PC-3 (cell line): ENCODE data around the gene DYNLT3. TPM values are rescaled to one million over a fixed set of nuclear protein-coding genes. Genes with fewer than 3 reads are reported as not detected.
A peak's percentile ranks its signal among the peaks of the same experiment; 100 is the strongest.

ENCODE experiments used
- ATAC-seq: fragments of 200-7000 bp; cut with Tn5 transposase; 2 replicates; pipeline ENCODE4 v1.9.1; 2020; ENCODE audit warnings: mild to moderate bottlenecking, moderate library complexity
- BruUV-seq: library from RNA; stranded (reverse); fragments of 400-500 nt; replicated peaks from 2 replicates; lab custom pipeline; 2021; lab: Mats Ljungman, UMichigan
- CTCF ChIA-PET: fragments of 300-600 bp; sonication (Branson Sonifier 250); formaldehyde crosslinking; loops from one replicate; lab custom pipeline; 2022; ENCODE audit warnings: antibody characterized with exemption; lab: Charles Lee
- POLR2A ChIA-PET: fragments of 300-600 bp; sonication (Branson Sonifier 250); formaldehyde crosslinking; loops from one replicate; lab custom pipeline; 2022; ENCODE audit warnings: antibody characterized with exemption; ENCODE audit not compliant: unreplicated experiment; lab: Charles Lee
- DNase-seq: peaks from one replicate; pipeline ENCODE4 v3.0.0-alpha.2; 2015
- H2AFZ ChIP-seq: fragments of 300-600 bp; sonication (generic); 2 replicates; pipeline ENCODE4 v1.6.0; 2016; ENCODE audit warnings: antibody characterized with exemption, low read length
- H3F3A ChIP-seq: fragments of 300-600 bp; sonication (generic); one replicate; pipeline ENCODE4 v1.6.0; 2017; ENCODE audit warnings: antibody characterized with exemption, low read length, control low read depth, mild to moderate bottlenecking; ENCODE audit not compliant: unreplicated experiment
- H3K27ac ChIP-seq: fragments of 300-600 bp; sonication (generic); 2 replicates; pipeline ENCODE4 v1.5.1; 2016; ENCODE audit warnings: mild to moderate bottlenecking, low read length
- H3K27me3 ChIP-seq: fragments of 300-600 bp; sonication (generic); 2 replicates; pipeline ENCODE4 v1.6.1; 2016; ENCODE audit warnings: low read length, mixed read lengths
- H3K36me3 ChIP-seq: fragments of 300-600 bp; sonication (generic); 2 replicates; pipeline ENCODE4 v1.6.1; 2016; ENCODE audit warnings: low read depth, mixed run types, low read length, mixed read lengths
- H3K4me1 ChIP-seq: fragments of 300-600 bp; sonication (generic); 2 replicates; pipeline ENCODE4 v1.5.1; 2016; ENCODE audit warnings: low read length; ENCODE audit not compliant: insufficient read depth
- H3K4me2 ChIP-seq: fragments of 300-600 bp; sonication (generic); 2 replicates; pipeline ENCODE4 v1.6.0; 2016; ENCODE audit warnings: low read length
- H3K4me3 ChIP-seq: fragments of 300-600 bp; sonication (generic); 2 replicates; pipeline ENCODE4 v1.5.1; 2016; ENCODE audit warnings: mild to moderate bottlenecking, low read length, mixed read lengths
- H3K79me2 ChIP-seq: fragments of 300-600 bp; sonication (generic); 2 replicates; pipeline ENCODE4 v1.6.1; 2017; ENCODE audit warnings: low read length, mixed read lengths
- H3K9ac ChIP-seq: fragments of 300-600 bp; sonication (generic); 2 replicates; pipeline ENCODE4 v1.6.0; 2016; ENCODE audit warnings: mild to moderate bottlenecking, low read length
- H3K9me2 ChIP-seq: fragments of 300-600 bp; sonication (generic); replicated peaks from 2 replicates; pipeline ENCODE4 v1.6.1; 2016; ENCODE audit warnings: mixed run types, low read length, mixed read lengths
- H3K9me3 ChIP-seq: fragments of 300-600 bp; sonication (generic); 2 replicates; pipeline ENCODE4 v1.6.1; 2016; ENCODE audit warnings: low read length, mixed read lengths
- H4K20me1 ChIP-seq: fragments of 300-600 bp; sonication (generic); 2 replicates; pipeline ENCODE4 v1.6.1; 2016; ENCODE audit warnings: low read length, mixed read lengths
- CTCF ChIP-seq: fragments of 300-600 bp; sonication (generic); conservative IDR thresholded peaks from 2 replicates; pipeline ENCODE4 v1.5.1; 2017; ENCODE audit warnings: antibody characterized with exemption, low read depth, mild to moderate bottlenecking, low read length
- EZH2 ChIP-seq: fragments of 300-600 bp; sonication (generic); IDR thresholded peaks from one replicate; pipeline ENCODE4 v1.6.1; 2017; ENCODE audit warnings: antibody characterized with exemption, mild to moderate bottlenecking, low read length; ENCODE audit not compliant: unreplicated experiment
- EZH2phosphoT487 ChIP-seq: fragments of 300-600 bp; sonication (generic); IDR thresholded peaks from 2 replicates; pipeline ENCODE4 v1.6.1; 2018; ENCODE audit warnings: mild to moderate bottlenecking, antibody characterized with exemption, low read length, borderline replicate concordance
- intact Hi-C: fragments of 100-400 bp; cut with micrococcal nuclease; formaldehyde crosslinking; loops from 2 replicates; pipeline ENCODE4 v1.9.0; 2023
- total RNA-seq: library from RNA; depleted of rRNA; stranded (reverse); fragments of >200 nt; gene quantifications from 2 replicates; pipeline ENCODE4 v1.2.3, GENCODE V29; 2014

The DYNLT3 gene
- total RNA-seq, 1 experiment from 2014 or later: 44.0 TPM

- intact Hi-C loops: no loop called here
- Histone ChIP-seq H2AFZ (no peak overlapping the region), H3K4me3 (no peak overlapping the region), H4K20me1 (no peaks in the 10 kb centered on the region), H3K9ac (no peak overlapping the region), H3K4me1 (peaks cover 4% of the 10 kb centered on the region; the same call in 1 of the 2 replicates), H3K36me3 (no peaks in the 10 kb centered on the region), H3K9me2 (no peaks in the 10 kb centered on the region), H3K27me3 (no peaks in the 10 kb centered on the region), H3K4me2 (no peak overlapping the region), H3K79me2 (no peaks in the 10 kb centered on the region), H3F3A (no peaks in the 10 kb centered on the region), H3K9me3 (no peaks in the 10 kb centered on the region), H3K27ac (no peak overlapping the region)
- no TSS peak for BruUV-seq
- POLR2A ChIA-PET: no interaction called here
- ATAC-seq (no peak), DNase-seq (peak; percentile 12)
- no peak for TF ChIP-seq EZH2
- TF ChIP-seq CTCF: no peak
- no peak for TF ChIP-seq EZH2phosphoT487
- CTCF ChIA-PET: no interaction called here
Observed at GRCh38 chrX:37813570-37813969, 33.8 kb downstream of the DYNLT3 start.

- H3K4me2 ChIP-seq: 0 out of 2 replicates have a peak overlapping the region, but pooled peaks have one; percentile 27
- no peak overlapping the region for H3K9ac ChIP-seq
- no peak for TF ChIP-seq EZH2phosphoT487
- TF ChIP-seq CTCF: no peak
- TF ChIP-seq EZH2: no peak
- DNase-seq: no peak
- no peaks in the 10 kb centered on the region for H3K27me3 ChIP-seq
- no peaks in the 10 kb centered on the region for H4K20me1 ChIP-seq
- no peak for ATAC-seq
- no peaks in the 10 kb centered on the region for H3K36me3 ChIP-seq
- ChIA-PET POLR2A (no interaction called here), CTCF (no interaction called here)
- no peaks in the 10 kb centered on the region for H3K9me2 ChIP-seq
- no peak overlapping the region for H2AFZ ChIP-seq
- BruUV-seq: no TSS peak
- no peaks in the 10 kb centered on the region for H3K79me2 ChIP-seq
- peaks cover 4% of the 10 kb centered on the region; the same call in 1 of the 2 replicates for H3K4me1 ChIP-seq
- H3K4me3 ChIP-seq: no peak overlapping the region
- no peaks in the 10 kb centered on the region for H3K9me3 ChIP-seq
- intact Hi-C loops: no loop called here
- no peak overlapping the region for H3K27ac ChIP-seq
- H3F3A ChIP-seq: no peaks in the 10 kb centered on the region
Observed at GRCh38 chrX:37812110-37812509, 35.3 kb downstream of the DYNLT3 start.

GRCh38 chrX:37809970-37810369 is 37.4 kb downstream of the DYNLT3 start:
- no peaks in the 10 kb centered on the region for H3K36me3 ChIP-seq
- H4K20me1 ChIP-seq: no peaks in the 10 kb centered on the region
- H3K4me2 ChIP-seq: no peak overlapping the region
- no peaks in the 10 kb centered on the region for H3K9me2 ChIP-seq
- no peak for DNase-seq
- H3F3A ChIP-seq: no peaks in the 10 kb centered on the region
- no peaks in the 10 kb centered on the region for H3K79me2 ChIP-seq
- no peak overlapping the region for H3K27ac ChIP-seq
- H3K9me3 ChIP-seq: no peaks in the 10 kb centered on the region
- no peak overlapping the region for H2AFZ ChIP-seq
- TF ChIP-seq EZH2phosphoT487 (no peak), EZH2 (no peak), CTCF (no peak)
- no TSS peak for BruUV-seq
- H3K9ac ChIP-seq: no peak overlapping the region
- ATAC-seq: no peak
- no peak overlapping the region for H3K4me3 ChIP-seq
- ChIA-PET POLR2A (no interaction called here), CTCF (no interaction called here)
- no peaks in the 10 kb centered on the region for H3K27me3 ChIP-seq
- intact Hi-C loops: no loop called here
- peaks cover 4% of the 10 kb centered on the region; the same call in 1 of the 2 replicates for H3K4me1 ChIP-seq
